Activated T-helper 1 cell treated with anti-CD3 and anti-CD28 coated beads, Interleukin-12 subunit alpha, Interleukin-12 subunit beta, Interleukin-2, Interleukin-4 antibody, amounts not matched to agents 30 ng/mL and 10 ng/mL and 1 ng/mL, durations not matched to agents 14 hours and 24 hours and 36 hours (primary cell): Measurements from ENCODE around the gene SNED1. TPM values are rescaled to one million over a fixed set of nuclear protein-coding genes. Genes with fewer than 3 reads are reported as not detected.
"Not testable (repeated sequence)": the region's sequence is repeated elsewhere in the genome, so short reads cannot be mapped to it uniquely, and the experiment has no call there.

ENCODE experiments used
- DNase-seq: peaks from one replicate; pipeline ENCODE4 v3.0.0; 2021; ENCODE audit warnings: low spot score
- H3K27ac Mint-ChIP-seq: one replicate; pipeline ENCODE4 v1.8.0; 2021; ENCODE audit warnings: mild to moderate bottlenecking, mixed read lengths
- H3K27me3 Mint-ChIP-seq: one replicate; pipeline ENCODE4 v1.8.0; 2022; ENCODE audit warnings: mild to moderate bottlenecking, moderate library complexity, mixed read lengths; ENCODE audit not compliant: insufficient read depth
- H3K36me3 Mint-ChIP-seq: one replicate; pipeline ENCODE4 v1.8.0; 2021; ENCODE audit warnings: low read depth, mixed read lengths
- H3K4me1 Mint-ChIP-seq: one replicate; pipeline ENCODE4 v1.8.0; 2021; ENCODE audit warnings: low read depth, mixed read lengths
- H3K4me3 Mint-ChIP-seq: one replicate; pipeline ENCODE4 v1.8.0; 2021; ENCODE audit warnings: mild to moderate bottlenecking, moderate library complexity, mixed read lengths
- H3K9me3 Mint-ChIP-seq: one replicate; pipeline ENCODE4 v1.8.0; 2021; ENCODE audit warnings: mixed read lengths
- intact Hi-C: fragments of 100-400 bp; cut with micrococcal nuclease; formaldehyde crosslinking; loops from one replicate; pipeline ENCODE4 v1.15.1; 2024
- total RNA-seq: library from RNA; stranded (reverse); gene quantifications from 2 replicates; pipeline ENCODE4 v1.2.3, GENCODE V29; 2022

The SNED1 gene
- total RNA-seq, 1 donor from 2014 or later, result 2.5 TPM

GRCh38 chr2:241091734-241092445, 93.5 kb downstream of the SNED1 start:
- Mint-ChIP-seq H3K9me3 (no peaks in the 10 kb centered on the region), H3K4me3 (no peak overlapping the region), H3K4me1 (peaks cover 16% of the 10 kb centered on the region), H3K36me3 (peaks cover 47% of the 10 kb centered on the region), H3K27me3 (no peaks in the 10 kb centered on the region), H3K27ac (no peak overlapping the region)
- no peak for DNase-seq
- intact Hi-C loops, result no loop called here

DNA sequence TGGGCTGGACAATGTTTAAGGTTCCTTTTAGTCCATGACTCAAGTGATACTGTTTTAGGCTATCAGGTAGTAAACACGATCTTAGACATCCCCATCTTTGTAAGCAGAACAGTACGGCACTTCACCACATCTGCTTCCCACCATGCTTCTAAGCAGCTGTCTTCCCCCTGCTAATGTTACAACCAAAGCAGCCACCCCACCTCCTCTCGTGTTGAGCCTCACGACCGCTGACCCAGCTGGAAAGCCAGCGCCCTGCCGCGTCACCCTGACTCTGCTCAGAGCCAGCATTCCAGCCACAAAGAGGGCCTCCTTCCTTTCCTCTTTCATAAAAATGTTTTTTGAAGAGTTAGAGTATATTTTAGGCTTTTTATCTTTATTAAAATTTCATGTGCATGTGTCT, 94.3 kb downstream of the SNED1 start:
- Mint-ChIP-seq H3K4me3 (no peak overlapping the region), H3K36me3 (peaks cover 54% of the 10 kb centered on the region), H3K9me3 (no peaks in the 10 kb centered on the region), H3K27me3 (no peaks in the 10 kb centered on the region), H3K4me1 (peaks cover 24% of the 10 kb centered on the region), H3K27ac (no peak overlapping the region)
- intact Hi-C loops, result no loop called here
- no peak for DNase-seq

DNA sequence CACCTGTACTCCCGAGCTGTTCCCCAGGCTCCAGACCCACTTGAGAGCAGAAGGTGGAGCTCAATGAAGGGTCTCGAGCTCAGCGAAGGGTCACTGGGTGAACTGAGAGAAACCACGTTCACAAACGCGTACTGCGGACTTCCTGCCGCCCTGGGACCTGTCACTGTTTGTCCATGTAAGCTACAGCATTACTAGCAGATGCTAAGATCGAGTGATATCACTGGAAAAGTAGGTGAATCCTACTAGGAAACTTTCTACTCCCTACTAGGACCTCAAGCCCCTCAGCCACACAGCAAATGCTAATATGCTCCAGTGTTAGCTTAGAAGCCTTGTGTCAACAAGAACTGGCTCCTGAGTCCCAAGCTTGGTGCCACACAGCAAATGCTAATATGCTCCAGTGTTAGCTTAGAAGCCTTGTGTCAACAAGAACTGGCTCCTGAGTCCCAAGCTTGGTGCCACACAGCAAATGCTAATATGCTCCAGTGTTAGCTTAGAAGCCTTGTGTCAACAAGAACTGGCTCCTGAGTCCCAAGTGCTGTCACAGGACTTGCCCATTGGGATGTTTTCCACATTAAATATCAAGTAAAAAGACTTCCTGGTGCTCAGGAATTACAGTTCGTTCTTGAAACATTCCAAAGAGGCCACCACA, 94.8 kb downstream of the SNED1 start:
- intact Hi-C loops, H3K27me3 Mint-ChIP-seq, H3K27ac Mint-ChIP-seq: not testable (repeated sequence)

GRCh38 chr2:241094172-241094571, 95.8 kb downstream of the SNED1 start:
- H3K27me3 Mint-ChIP-seq, result no peaks in the 10 kb centered on the region
- no peak overlapping the region for H3K27ac Mint-ChIP-seq
- no peak for DNase-seq
- no peaks in the 10 kb centered on the region for H3K9me3 Mint-ChIP-seq
- H3K4me1 Mint-ChIP-seq, result peaks cover 36% of the 10 kb centered on the region
- no peak overlapping the region for H3K4me3 Mint-ChIP-seq
- intact Hi-C loops, result no loop called here
- peaks cover 53% of the 10 kb centered on the region for H3K36me3 Mint-ChIP-seq

More for the DNA sequence above, 94.8 kb downstream of the SNED1 start:
- Mint-ChIP-seq H3K4me1 (peaks cover 27% of the 10 kb centered on the region), H3K36me3 (peaks cover 53% of the 10 kb centered on the region)
- not testable (repeated sequence) for H3K4me3 Mint-ChIP-seq, H3K9me3 Mint-ChIP-seq, DNase-seq

DNA sequence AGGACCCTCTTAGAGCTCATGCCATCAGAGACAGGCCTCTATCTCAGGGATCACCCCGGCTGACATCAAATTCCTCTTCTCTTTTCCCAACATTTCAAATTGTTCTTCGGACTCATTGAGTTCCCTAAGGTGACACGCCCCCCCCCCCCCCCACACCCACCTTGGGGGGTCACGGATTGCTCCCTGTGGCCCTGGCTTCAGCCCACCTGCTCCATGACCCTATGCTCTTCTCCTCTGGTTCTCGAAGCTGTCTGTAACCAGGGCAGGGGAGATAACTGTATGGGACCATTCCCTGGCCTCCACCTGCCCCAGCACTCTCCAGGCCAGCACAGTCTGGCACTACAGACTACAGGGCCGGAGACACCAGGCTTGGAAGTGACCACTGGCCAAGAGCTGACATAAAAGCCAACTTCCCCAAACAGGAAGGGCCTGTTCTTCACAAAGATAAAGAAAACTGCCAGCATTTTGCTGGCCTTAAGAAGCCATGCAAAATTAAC, 96.6 kb downstream of the SNED1 start:
- Mint-ChIP-seq H3K27me3 (no peaks in the 10 kb centered on the region), H3K4me3 (no peak overlapping the region), H3K4me1 (peaks cover 42% of the 10 kb centered on the region), H3K36me3 (peaks cover 55% of the 10 kb centered on the region), H3K27ac (no peak overlapping the region), H3K9me3 (no peaks in the 10 kb centered on the region)
- intact Hi-C loops, result no loop called here
- DNase-seq, result no peak

DNA sequence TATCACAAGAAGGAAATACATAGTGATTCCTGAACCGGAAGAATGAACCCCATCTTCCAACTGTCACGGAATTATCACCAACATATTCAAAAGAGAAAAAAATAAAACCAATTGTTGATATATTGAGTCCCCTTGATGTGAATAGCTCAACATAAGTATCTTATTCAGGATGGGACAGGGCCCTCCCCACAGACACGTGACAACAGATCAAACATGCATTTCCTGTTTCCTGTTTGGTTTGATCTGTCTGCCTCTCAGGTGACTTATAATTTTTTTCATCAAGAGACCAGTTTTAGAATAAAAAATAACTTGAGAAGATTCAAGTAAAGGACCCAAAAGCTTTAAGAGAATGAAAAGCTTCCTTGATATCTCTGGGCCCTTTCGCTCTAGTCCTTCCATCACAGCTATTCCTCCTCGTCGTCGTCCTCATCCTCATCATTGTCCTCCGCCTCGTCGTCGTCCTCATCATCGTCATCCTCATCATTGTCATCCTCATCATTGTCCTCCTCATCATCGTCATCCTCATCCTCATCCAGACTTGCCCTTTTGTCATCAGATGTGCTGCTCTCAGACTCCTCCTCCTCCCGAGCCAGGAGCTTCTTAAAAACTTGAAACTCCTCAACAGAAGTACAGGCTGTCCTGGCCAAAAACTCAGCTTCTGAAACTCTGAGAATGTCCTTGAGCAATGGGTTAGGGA, 97.3 kb downstream of the SNED1 start:
- Mint-ChIP-seq H3K4me1 (peaks cover 50% of the 10 kb centered on the region), H3K27ac (peak overlapping the region; percentile 16), H3K4me3 (peak overlapping the region; percentile 30), H3K9me3 (no peaks in the 10 kb centered on the region), H3K27me3 (no peaks in the 10 kb centered on the region), H3K36me3 (peaks cover 52% of the 10 kb centered on the region)
- DNase-seq, result peak; percentile 29
- intact Hi-C loops, result no loop called here

DNA sequence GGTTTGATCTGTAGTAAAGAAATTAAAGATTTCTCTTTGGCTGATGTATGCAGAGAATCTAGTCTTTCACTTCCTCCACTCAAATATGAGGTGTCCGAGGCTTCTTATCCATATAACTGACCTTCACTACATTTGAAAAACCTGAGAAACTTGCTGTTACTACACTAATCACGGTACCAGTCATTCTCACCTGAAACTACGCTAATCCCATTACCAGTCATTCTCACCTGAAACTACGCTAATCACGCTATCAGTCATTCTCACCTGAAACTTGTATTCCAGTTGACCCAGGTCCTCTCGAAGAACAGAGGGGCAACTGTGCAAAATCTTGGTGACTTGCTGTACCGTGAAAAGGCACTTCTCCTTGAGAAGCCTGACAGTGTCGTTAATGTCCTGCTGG, 98.6 kb downstream of the SNED1 start:
- DNase-seq, result no peak
- peak overlapping the region; percentile 11 for H3K27ac Mint-ChIP-seq
- H3K4me1 Mint-ChIP-seq, result peaks cover 52% of the 10 kb centered on the region
- H3K27me3 Mint-ChIP-seq, result no peaks in the 10 kb centered on the region
- peaks cover 44% of the 10 kb centered on the region for H3K36me3 Mint-ChIP-seq
- intact Hi-C loops, result no loop called here
- H3K9me3 Mint-ChIP-seq, result no peaks in the 10 kb centered on the region
- H3K4me3 Mint-ChIP-seq, result no peak overlapping the region

GRCh38 chr2:241099246-241099645, 100.8 kb downstream of the SNED1 start:
- H3K36me3 Mint-ChIP-seq, result peaks cover 38% of the 10 kb centered on the region
- DNase-seq, result no peak
- H3K9me3 Mint-ChIP-seq, result no peaks in the 10 kb centered on the region
- no peak overlapping the region for H3K27ac Mint-ChIP-seq
- no peak overlapping the region for H3K4me3 Mint-ChIP-seq
- intact Hi-C loops, result no loop called here
- no peaks in the 10 kb centered on the region for H3K27me3 Mint-ChIP-seq
- H3K4me1 Mint-ChIP-seq, result peaks cover 62% of the 10 kb centered on the region

GRCh38 chr2:241102239-241102803, 103.9 kb downstream of the SNED1 start, which contains the start of gene MTERF4:
Gene MTERF4, minus strand, starts transcription at chr2:241102287. Its CDS starts 14 bp downstream, at chr2:241102273.
- DNase-seq, result peak; percentile 86
- Mint-ChIP-seq H3K36me3 (peaks cover 23% of the 10 kb centered on the region), H3K9me3 (no peaks in the 10 kb centered on the region), H3K27ac (peak within 1 kb of the TSS; percentile 98), H3K4me3 (peak within 1 kb of the TSS; percentile 94), H3K4me1 (peaks cover 41% of the 10 kb centered on the region), H3K27me3 (no peaks in the 10 kb centered on the region)
- intact Hi-C loops, result loop anchor here (1.0 to 2.0 kb wide), 6 partner anchors 25 to 406 kb away; partner anchors contain the start of genes FARP2, HDLBP, PASK and SEPTIN2

- intact Hi-C loops, result loop anchor here (2.0 kb wide), 3 partner anchors 114 to 406 kb away; partner anchors contain the start of genes HDLBP, SEPTIN2 and STK25
- Mint-ChIP-seq H3K27ac (peak overlapping the region; percentile 98), H3K4me3 (peak overlapping the region; percentile 94), H3K27me3 (no peaks in the 10 kb centered on the region), H3K36me3 (peaks cover 22% of the 10 kb centered on the region), H3K9me3 (no peaks in the 10 kb centered on the region), H3K4me1 (peaks cover 41% of the 10 kb centered on the region)
- no peak for DNase-seq
Measured at GRCh38 chr2:241103176-241103595, 104.8 kb downstream of the SNED1 start.

DNA sequence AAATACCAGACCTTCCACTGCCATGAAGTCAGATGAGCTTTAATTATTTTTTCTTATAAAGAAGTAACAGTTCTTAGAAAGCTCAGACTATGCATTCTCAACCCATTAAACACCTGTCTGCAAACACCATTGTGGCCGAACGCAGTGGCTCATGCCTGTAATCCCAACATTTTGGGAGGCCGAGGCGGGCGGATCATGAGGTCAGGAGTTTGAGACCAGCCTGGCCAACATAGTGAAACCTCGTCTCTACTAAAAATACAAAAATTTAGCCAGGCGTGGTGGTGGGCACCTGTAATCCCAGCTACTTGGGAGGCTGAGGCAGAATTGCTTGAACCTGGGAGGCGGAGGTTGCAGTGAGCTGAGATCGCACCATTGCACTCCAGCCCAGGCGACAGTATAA, 106.2 kb downstream of the SNED1 start:
- Mint-ChIP-seq H3K36me3 (peaks cover 20% of the 10 kb centered on the region), H3K4me1 (peaks cover 43% of the 10 kb centered on the region)
- intact Hi-C loops, H3K4me3 Mint-ChIP-seq, H3K9me3 Mint-ChIP-seq, H3K27ac Mint-ChIP-seq, H3K27me3 Mint-ChIP-seq, DNase-seq: not testable (repeated sequence)

DNA sequence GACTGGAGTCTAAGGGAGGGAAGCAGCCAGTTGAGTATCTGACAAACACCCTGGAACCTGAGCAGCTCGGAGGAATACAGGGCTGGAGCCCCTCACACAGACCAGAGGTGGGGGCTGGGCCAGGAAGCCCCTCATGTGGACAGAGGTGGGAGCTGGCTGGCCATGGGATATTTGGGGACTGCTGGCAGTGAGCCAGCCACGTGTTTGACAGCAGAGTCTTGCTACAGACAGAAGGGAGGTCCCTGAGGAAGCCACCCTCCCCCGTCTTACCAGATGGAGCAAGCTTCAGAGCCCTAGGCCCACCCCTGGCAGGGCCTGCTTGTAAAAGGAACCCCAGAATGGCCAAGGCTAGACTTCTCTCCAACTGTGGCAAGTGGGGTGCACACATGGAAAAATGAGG, 107.2 kb downstream of the SNED1 start:
- no peak overlapping the region for H3K27ac Mint-ChIP-seq

More for the DNA sequence above, 107.2 kb downstream of the SNED1 start:
- Mint-ChIP-seq H3K4me1 (peaks cover 40% of the 10 kb centered on the region), H3K36me3 (peaks cover 20% of the 10 kb centered on the region), H3K27me3 (no peaks in the 10 kb centered on the region), H3K9me3 (no peaks in the 10 kb centered on the region), H3K4me3 (no peak overlapping the region)
- no peak for DNase-seq
- intact Hi-C loops, result no loop called here
